Measurements from ENCODE around the gene TRAF1. TPM values are rescaled to one million over a fixed set of nuclear protein-coding genes. Genes with fewer than 3 reads are reported as not detected.
A peak's percentile ranks its signal among the peaks of the same experiment; 100 is the strongest.

Gene TRAF1
- total and polyA plus RNA-seq, 2 donors (not counting 1 experiment from before 2014, with no cell fraction given): 12.2 to 19.5 TPM

DNA sequence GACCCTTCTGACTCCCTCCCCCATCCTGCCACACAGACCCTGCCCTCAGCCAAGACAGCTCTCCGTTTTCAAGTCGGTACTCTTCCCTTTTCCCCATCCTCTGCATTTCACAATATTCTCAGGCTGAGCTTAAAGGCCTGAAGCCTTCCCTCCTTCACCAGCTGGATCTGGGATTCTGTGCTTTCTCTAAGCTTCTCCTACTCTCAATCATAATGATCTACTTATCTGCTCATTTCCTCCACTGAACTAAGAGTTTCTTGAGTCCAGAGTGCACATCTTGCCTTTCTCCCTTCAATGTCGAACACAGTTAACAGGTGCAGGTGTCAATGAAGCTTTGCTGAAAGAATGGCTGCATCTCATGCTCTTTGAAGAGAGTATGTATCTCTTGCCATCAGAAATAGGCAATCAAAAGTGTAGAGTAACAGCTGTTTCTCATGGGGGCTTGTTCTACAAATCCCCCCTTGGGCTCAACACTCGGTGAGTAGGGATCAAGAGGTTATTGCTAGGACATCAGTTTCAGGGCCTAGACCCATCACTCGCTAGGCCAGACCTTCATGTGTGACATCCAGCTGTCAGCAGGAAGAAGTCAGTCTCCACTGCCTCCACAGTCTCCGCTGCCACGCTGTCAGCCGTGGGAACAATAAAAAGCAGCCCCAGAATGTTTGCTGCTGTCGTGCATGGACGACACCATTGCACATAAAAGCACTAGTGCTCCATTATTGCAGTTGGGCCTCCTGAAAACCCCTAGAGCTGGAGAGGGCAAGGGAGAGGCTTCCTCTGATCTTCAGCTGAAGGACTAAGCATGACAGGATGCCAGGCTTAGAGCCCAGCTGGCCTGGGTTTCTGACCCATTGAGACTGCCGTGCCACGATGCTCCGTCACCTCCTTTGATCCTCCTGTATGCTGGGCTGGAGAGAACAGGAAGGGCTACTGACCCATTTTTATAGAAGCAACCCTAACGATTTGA, 23.7 kb downstream of the TRAF1 start:
- Mint-ChIP-seq H3K27me3 (no peaks in the 10 kb centered on the region), H3K4me1 (peaks cover 54% of the 10 kb centered on the region), H3K27ac (peak overlapping the region; percentile 76), H3K4me3 (peak overlapping the region; percentile 48), H3K9me3 (ENCODE audit: insufficient read depth) (no peaks in the 10 kb centered on the region)
- Histone ChIP-seq H3K9me3 (ENCODE audit: control extremely low read depth in 1 of 3, control insufficient read depth in 2 of 3, insufficient read depth in 1 of 3, low read length in 2 of 3) (peaks cover 0 to 9% (median 0%) of the 10 kb centered on the region in 3 donors), H3K4me1 (ENCODE audit: control insufficient read depth in 2 of 2, insufficient read depth in 2 of 2, low read length in 2 of 2) (peaks cover 53 to 57% of the 10 kb centered on the region in 2 donors), H2AFZ (ENCODE audit: insufficient read depth, low read depth, low read length, poor library complexity, severe bottlenecking) (peak overlapping the region; percentile 50), H3K27ac (ENCODE audit: low read length in 2 of 2) (peak overlapping the region; percentile 76 to 77), H3K36me3 (replicated peaks in 1 of 2; ENCODE audit: control extremely low read depth in 1 of 2, control insufficient read depth in 1 of 2, extremely low read depth in 1 of 2, insufficient read depth in 2 of 2, low read length in 1 of 2) (peaks cover 0 to 1% of the 10 kb centered on the region in 2 experiments), H3K79me2 (ENCODE audit: control insufficient read depth, insufficient read depth, low read length) (no peaks in the 10 kb centered on the region), H3K9ac (ENCODE audit: low read length) (peak overlapping the region; percentile 8), H3K27me3 (replicated peaks in 1 of 4; ENCODE audit: control extremely low read depth in 1 of 4, control insufficient read depth in 3 of 4, insufficient read depth in 4 of 4, low read length in 3 of 4) (no peaks in the 10 kb centered on the region), H3K4me3 (ENCODE audit: control extremely low read depth in 1 of 5, extremely low read depth in 1 of 5, insufficient read depth in 1 of 5, low read depth in 2 of 5, low read length in 4 of 5) (no peak overlapping the region), H4K20me1 (ENCODE audit: control insufficient read depth, insufficient read depth, low read length, poor library complexity, severe bottlenecking) (no peaks in the 10 kb centered on the region), H3K4me2 (replicated peaks; ENCODE audit: low read depth, low read length, poor library complexity, severe bottlenecking) (peak overlapping the region; percentile 53)
- ATAC-seq (ENCODE audit: low read depth) (no peak), DNase-seq (peak; percentile 50)
- WGBS (ENCODE audit: insufficient coverage): 33% methylated on average over 8 of the region's 14 CpGs
- POLR2A ChIA-PET: interaction anchor here (1.3 kb wide), 1 partner anchor 10 kb away, joined by 3 read pairs; no protein-coding TSS in a partner anchor
- CTCF ChIA-PET: interaction anchor here (1.8 to 2.0 kb wide), 3 partner anchors 10 to 34 kb away, joined by 7 to 12 read pairs (median 8); no protein-coding TSS in a partner anchor
- intact Hi-C loops (cut with micrococcal nuclease): no loop called here
- no peak for TF ChIP-seq EZH2 (IDR thresholded peaks at IDR 0.05; ENCODE audit: borderline replicate concordance, insufficient read depth, low read depth, low read length, poor library complexity, severe bottlenecking)

DNA sequence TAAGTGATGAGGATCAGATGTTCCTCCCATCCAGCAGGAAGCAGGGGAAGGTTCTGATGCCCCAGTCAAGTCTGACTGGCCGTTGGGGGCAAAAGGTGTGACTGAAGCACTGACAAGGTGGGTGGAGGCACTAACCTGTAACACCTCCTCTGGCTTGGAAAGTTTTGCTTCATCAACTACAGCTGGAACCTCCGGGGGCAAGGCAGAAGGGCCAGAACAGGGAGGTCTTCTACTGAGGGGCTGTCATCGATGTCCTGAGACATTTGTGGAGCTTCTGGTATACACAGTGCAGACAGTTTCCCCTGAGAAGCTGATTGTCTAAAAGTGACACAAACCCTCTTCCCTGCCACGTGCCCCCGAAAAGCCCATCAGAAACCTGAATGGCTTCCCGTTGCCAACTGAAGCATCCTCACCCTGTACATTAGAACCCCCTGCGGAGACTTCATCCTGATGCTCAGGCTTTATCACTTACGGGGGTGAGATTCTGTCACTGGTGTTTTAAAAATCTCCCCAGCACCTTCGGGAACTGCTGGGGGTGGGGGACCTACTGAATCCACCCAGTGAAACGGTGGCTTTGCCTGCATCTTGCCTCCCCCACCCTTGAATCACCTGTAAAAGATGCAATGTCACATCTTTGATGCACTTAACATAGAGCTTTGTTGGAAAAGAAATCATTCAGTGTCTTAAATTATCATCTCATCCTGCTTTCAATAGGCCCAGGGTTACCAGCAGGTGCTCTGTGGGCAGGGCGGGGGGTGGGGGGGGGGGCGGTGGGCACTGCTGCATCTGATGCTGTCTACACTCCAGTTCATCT, 24.6 kb downstream of the TRAF1 start:
- DNase-seq: no peak
- POLR2A ChIA-PET: no interaction called here
- peaks cover 59% of the 10 kb centered on the region for H3K4me1 Mint-ChIP-seq
- CTCF ChIA-PET: interaction anchor here (1.9 kb wide), 1 partner anchor 29 kb away, joined by 7 read pairs; no protein-coding TSS in a partner anchor
- intact Hi-C loops (cut with micrococcal nuclease): no loop called here
- H3K27me3 Mint-ChIP-seq: no peaks in the 10 kb centered on the region
- H3K9me3 ChIP-seq (ENCODE audit: control extremely low read depth in 1 of 3, control insufficient read depth in 2 of 3, insufficient read depth in 1 of 3, low read length in 2 of 3): peaks cover 0 to 9% (median 0%) of the 10 kb centered on the region in 3 donors
- WGBS (ENCODE audit: insufficient coverage): 43% methylated on average over 5 of the region's 12 CpGs
- no peaks in the 10 kb centered on the region for H3K9me3 Mint-ChIP-seq (ENCODE audit: insufficient read depth)
- peak overlapping the region; percentile 53 for H3K4me2 ChIP-seq (replicated peaks; ENCODE audit: low read depth, low read length, poor library complexity, severe bottlenecking)
- peaks cover 57 to 63% of the 10 kb centered on the region in 2 donors for H3K4me1 ChIP-seq (ENCODE audit: control insufficient read depth in 2 of 2, insufficient read depth in 2 of 2, low read length in 2 of 2)
- no peaks in the 10 kb centered on the region for H4K20me1 ChIP-seq (ENCODE audit: control insufficient read depth, insufficient read depth, low read length, poor library complexity, severe bottlenecking)
- H3K27me3 ChIP-seq (replicated peaks in 1 of 4; ENCODE audit: control extremely low read depth in 1 of 4, control insufficient read depth in 3 of 4, insufficient read depth in 4 of 4, low read length in 3 of 4): no peaks in the 10 kb centered on the region
- peak overlapping the region; percentile 76 for H3K27ac Mint-ChIP-seq
- H3K4me3 ChIP-seq (ENCODE audit: control extremely low read depth in 1 of 5, extremely low read depth in 1 of 5, insufficient read depth in 1 of 5, low read depth in 2 of 5, low read length in 4 of 5): no peak overlapping the region
- peak overlapping the region in 1 of 2 donors; percentile 77 for H3K27ac ChIP-seq (ENCODE audit: low read length in 2 of 2)
- ATAC-seq (ENCODE audit: low read depth): no peak
- no peak overlapping the region for H3K9ac ChIP-seq (ENCODE audit: low read length)
- H2AFZ ChIP-seq (ENCODE audit: insufficient read depth, low read depth, low read length, poor library complexity, severe bottlenecking): no peak overlapping the region
- no peak overlapping the region for H3K4me3 Mint-ChIP-seq
- H3K36me3 ChIP-seq (replicated peaks in 1 of 2; ENCODE audit: control extremely low read depth in 1 of 2, control insufficient read depth in 1 of 2, extremely low read depth in 1 of 2, insufficient read depth in 2 of 2, low read length in 1 of 2): no peaks in the 10 kb centered on the region
- no peak for TF ChIP-seq EZH2 (IDR thresholded peaks at IDR 0.05; ENCODE audit: borderline replicate concordance, insufficient read depth, low read depth, low read length, poor library complexity, severe bottlenecking)
- TF ChIP-seq CTCF (IDR thresholded peaks at IDR 0.05): no peak
- H3K79me2 ChIP-seq (ENCODE audit: control insufficient read depth, insufficient read depth, low read length): no peaks in the 10 kb centered on the region

Measured in B cell (primary cell).